Measurements from ENCODE around the gene HTRA1.

HTRA1 gene

GRCh38 chr10:122560279-122560804, 99.0 kb downstream of the HTRA1 start, which contains the start of gene DMBT1:
DMBT1 (plus strand) TSS chr10:122560754; CDS start chr10:122560771, 17 bp downstream.
- DNase-seq = no peak

- no peak for DNase-seq
Measured at GRCh38 chr10:122561212-122561611, 99.9 kb downstream of the HTRA1 start.

- DNase-seq = no peak
Measured at GRCh38 chr10:122561792-122562191, 100.4 kb downstream of the HTRA1 start.

Data from NCI-H226 (cell line).